GM18505 (cell line): ENCODE results near the gene OTP.

ENCODE experiments used
- ATAC-seq: cut with Tn5 transposase; IDR thresholded peaks from one replicate; pipeline ENCODE4 v1.9.1; 2021; ENCODE audit not compliant: unreplicated experiment
- POLR2A ChIP-seq: IDR thresholded peaks from 4 replicates; pipeline ENCODE4 v1.6.1; 2011; ENCODE audit warnings: borderline replicate concordance; ENCODE audit not compliant: insufficient read depth, insufficient read length; ENCODE audit errors: extremely low read depth

OTP gene

DNA sequence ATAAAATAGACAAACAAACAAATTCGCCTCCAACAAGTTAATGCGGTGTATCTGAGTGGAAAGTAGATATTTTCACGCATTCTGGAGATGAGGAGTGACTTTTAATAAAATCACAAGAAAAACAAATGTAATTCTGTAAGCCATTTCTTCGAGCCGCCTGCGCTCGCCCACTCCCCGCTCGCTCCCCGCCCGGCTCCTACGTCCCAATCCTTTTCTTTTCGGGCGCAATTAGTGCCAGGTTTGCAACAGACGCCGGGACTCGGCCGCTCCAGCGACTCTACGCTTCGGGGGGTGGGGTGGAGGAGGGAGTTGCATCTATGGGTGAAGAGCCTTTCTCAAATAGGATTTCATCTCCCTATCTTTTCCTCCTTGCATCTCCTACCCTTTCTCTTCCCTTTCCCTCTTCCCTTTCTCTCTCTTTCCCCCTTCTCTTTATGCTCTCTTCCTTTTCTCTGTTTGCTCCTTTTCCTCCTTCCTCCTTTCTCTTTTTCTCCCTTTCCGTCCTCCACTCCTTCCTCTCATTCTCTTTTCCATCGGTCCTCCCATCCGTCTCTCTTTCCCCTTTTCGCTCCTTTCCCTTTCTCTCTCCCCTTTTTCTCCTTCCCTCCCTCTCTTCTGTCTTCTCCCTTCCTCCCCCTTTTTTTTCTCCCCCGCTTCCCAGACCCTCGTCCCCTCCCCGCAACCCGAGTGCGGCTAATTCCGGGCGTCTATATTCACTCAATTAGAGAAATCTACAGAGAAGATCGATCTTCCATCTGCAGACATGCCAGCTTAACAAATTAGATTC is 6.1 kb upstream of the OTP start:
- no peak for ATAC-seq
- no peak for TF ChIP-seq POLR2A

DNA sequence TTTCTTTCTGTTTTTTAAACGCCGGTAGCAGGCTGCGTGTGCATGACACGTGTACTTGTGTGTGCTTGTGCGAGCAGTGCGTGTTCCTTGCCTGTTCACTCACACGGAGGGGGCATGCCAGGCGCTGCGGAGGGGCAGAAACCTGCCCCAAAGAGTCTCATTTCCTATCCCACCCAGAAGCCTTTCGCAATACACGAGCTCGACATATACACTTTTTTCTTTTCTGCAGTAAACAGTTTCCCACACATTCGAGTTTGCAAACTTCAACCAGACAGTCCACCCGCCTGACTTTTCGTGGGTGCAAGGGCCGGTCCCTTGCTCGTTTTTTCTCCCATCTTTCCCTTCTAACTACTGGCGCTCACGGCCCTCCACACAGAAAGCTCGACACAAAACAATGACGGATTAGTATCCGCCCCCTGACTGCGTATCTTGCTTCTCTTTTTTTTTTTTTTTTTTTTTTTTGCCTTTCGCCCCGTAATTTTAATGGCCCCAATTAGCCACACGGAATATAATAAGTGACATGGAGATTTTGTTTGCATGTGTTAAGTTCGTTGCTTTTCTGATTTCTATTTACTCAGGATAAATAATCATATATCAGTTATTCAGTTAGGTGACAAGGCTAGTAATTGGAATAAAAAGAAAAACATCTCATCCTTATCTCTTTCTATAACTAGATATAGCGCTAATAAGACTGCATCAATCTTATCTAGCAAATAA is 5.3 kb upstream of the OTP start:
- TF ChIP-seq POLR2A, result no peak
- ATAC-seq, result no peak

DNA sequence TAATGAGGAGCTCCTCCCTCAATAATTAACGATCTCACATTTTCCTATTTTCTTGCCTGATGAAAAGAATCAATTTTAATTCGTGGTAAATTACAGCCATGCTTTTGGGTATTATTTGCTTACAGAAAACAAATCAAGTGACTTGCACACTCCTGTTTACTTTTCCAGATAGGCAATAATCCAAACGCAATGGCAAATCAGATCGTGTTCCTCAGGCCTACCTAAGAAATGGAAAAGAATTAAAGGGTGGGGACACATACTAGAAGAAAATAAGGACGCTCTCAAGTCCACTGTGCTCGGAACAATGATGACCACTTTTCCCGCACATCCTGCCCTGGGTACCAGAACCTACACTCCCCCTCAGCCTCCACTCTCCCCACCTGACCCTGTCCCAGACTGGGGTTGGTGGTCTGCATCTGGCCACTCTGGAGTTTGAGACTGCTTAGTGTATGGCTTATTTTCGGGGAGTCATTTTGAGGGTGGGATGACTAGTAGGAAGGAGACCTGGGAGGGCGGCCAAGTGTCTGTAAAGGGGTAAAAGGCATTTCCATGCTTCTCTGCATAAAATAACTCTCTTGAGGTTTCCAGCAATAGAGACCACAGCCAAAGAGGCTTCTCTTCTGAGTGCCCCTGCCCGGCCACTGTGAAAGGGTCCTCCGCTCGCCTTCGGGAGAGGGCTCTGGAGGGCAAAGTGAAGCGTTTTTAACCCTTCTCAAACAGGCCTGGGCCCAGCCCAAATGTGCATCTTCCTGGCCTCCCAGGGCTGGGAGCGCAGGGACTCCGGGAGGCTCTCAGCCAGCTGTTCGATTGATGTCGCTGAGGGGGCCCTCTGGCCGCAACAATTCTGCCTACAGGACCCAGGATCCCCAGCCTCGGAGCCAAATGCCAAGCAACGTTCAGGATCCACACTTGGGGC is 4.5 kb upstream of the OTP start:
- ATAC-seq, result no peak
- TF ChIP-seq POLR2A, result no peak

DNA sequence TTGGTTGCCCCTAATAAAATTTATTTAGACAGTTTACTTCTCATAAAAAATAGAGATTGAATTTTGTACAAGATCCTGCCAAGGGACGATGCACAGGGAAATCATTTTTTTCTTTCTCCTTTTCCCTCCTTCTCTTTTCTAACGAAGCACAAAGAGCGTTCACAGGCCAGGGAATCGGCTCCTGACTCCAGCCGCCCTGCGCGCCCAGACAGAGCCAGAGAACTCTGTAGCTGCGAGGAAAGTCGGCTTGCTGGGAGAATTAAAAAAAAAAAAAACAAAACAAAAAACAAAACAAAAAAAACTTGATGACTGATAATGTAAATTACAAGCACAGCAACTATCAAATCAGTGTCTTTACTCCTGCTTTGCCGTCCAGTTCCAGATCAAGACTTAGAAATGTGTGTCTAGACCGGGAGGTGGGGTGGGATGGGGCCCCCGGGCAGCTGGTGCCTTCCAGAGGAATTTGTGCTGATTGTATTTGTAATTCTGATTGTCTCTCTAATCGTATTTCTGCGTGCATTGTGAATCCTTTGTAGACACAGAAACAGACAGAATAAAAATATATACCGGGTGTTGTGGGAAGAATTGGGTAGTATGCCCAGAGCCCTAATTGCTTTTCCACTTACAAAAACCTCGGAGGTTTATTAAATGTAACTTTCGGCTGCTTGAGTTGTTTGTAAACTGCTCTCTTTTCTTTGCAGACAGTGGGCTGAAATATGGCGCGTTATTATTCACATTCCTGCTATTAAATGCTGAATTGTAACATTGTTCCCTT is 3.6 kb upstream of the OTP start:
- no peak for ATAC-seq
- no peak for TF ChIP-seq POLR2A

DNA sequence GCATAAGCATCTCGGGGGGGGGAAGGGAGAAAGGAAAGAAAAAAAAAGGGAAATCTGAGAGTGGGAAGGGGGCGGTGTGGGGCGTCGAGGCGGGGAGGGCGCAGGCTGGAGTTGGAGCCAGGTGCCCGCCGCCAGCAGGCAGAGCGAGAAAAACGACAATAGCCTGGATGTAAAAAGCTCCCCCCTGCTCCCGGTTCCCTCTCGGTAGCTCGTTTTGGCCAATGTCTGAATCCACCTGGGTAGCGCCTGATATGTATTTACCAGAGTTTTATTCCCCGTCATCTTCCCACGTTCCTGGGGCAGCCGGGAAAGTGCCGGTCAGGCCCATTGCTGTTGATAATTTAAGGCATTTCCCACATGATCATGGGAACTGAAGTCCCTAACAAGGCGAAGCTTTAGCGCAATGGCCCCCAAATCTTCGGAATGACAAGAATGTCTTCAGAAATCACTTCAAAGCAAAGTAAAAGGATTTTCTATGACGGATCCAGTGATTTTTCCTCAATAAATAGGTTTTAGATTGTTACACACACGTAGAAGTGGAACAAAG is 3.0 kb upstream of the OTP start:
- no peak for TF ChIP-seq POLR2A
- no peak for ATAC-seq

DNA sequence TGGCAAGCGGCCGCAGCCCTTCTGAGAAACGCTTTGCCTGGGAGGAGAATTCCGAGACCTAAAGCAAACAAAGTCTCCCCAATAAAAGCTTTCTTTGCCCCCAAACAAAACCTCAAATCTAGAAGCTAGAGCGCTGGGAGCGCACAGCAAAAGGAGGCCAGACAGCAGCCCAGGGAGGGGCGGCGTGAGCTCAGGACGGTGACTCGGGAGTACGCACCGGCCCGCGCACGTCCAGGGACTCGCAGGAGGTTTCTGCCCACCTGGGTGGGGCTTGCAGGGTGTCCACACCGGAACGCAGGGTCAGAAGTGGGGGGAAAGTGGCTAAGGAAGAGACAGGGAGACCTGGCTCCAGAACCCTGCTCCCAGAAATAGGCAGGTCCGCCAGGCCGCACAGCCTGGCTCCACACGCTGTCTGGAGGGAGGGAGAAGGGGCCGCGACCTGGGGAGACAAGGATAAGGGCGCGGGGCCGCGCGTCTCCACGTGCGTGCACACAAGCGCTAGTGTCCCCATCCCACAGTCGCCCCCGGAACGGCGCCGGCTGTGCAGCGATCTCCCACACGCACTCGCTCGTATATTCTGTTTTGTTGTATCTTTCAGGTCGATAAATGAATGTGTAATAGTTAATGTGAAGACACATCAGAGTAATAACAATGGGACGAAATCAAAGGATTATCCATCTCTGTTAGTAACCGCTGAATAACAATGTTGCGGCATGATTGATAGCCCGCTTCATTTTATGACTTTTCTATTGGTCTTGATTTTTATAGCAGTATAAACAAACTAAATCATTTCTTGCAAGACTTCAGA is 2.3 kb upstream of the OTP start:
- no peak for TF ChIP-seq POLR2A
- no peak for ATAC-seq

DNA sequence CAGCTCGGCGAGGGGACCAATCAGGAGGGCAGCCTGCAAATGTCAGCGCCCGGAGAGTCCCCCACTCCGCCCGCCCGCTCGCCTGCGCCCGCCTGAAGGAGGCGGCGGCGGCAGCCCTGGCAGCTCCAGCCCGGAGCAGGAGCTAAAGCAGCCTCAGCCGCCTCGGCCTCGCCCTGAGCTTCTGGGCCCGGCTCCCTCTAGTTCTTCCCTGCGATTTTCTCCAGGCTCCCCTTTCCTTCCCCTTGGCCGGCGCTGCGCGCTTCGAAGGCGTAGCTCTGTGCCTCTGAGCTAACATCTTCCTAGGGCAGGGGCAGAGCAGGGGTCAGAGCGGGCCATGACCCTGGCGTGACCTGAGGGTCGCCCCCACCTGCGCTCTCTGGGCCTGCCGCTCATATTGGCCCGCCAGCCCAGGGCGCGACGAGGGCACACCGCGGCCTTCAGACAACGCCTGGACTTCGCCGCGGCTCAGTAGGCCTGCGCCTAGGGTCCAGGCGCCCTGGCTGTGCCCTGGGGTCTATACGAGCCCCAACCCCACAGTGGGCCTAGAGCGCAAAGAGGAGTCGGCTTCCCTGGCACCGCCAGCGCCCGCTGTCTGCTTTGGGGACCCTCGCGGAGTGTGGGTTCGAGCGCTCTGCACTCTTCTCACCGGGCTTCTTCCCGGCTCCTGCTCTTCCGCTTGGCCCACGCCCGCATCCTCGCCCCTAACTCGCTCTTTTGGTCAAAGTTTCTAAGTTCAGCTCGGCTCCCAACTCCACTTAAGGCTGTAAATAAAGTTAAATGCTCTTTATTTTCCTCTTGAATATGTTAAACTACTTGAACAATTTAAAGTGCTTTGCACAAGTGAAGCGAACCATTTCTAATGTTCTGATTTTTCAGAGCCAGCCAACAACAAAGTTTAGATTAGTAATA is 504 bp upstream of the OTP start:
- no peak for TF ChIP-seq POLR2A
- no peak for ATAC-seq

DNA sequence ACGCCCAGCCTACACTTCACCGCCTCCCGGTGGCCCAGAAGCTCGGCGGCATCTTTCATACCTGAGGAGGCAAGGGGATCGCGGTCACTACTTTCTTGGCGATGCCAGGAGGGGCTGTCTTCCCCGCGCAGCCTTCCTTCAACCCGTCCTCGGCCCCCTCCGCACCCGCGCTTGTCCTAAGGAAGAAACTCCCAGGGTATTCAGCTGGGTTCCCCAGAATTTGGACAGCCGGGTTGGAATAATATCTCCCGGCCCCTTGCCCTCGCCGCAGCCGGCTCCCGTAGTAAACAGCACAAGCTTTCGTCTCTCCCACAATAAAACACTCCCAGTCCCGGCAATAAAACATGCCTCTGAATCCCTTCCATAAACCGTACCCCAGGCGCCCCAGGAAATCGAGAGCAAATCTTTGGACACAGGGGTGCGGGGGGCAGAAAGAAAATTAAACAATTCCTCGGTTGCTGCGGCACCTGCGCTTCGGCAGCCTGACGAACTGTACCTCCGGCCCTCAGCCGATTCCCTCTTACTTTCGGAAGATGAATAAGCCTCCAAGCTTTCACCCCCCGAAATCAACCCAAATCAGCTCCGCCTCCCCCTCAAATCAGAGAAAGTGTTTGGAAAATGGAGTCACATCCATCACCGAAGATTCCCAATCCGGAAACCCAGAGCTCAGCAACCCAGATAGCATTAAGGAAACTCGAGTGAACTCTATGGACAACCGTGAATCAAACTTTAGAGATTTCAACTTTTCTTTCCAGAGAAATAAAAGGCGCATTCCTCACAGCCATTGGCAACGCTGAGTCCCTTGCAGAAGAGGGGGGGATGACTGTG is 1.1 kb downstream of the OTP start:
- no peak for ATAC-seq

DNA sequence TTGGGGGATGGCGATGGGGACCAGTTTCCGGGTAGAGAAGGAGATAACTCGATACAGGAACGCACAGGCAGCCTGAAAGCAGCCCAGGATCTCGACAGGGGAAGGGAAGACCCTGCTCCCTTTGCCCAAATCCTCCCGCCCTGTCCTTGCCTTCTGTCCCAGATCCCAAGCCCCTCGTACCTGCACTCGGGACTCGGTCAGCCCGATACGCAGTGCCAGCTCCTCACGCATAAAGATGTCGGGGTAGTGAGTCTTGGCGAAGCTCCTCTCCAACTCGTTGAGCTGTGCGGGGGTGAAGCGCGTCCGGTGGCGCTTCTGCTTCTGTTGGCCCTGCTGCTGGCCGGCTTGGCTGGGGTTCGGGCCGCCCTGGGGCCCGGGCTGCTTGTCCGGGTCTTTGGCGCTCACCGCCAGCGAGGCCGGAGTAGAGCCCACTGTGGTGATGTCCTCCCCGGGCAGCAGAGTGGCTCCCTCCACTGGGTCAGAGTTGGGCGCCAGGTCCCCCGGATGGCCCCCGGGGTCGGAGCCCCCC is 1.8 kb downstream of the OTP start:
- TF ChIP-seq POLR2A, result no peak

More for the DNA sequence above, 1.1 kb downstream of the OTP start:
- no peak for TF ChIP-seq POLR2A

More for the DNA sequence above, 1.8 kb downstream of the OTP start:
- ATAC-seq, result no peak
